ENCODE data around the gene PLEKHG5. TPM values are rescaled to one million over a fixed set of nuclear protein-coding genes. Genes with fewer than 3 reads are reported as not detected.
"Not testable (repeated sequence)": the region's sequence is repeated elsewhere in the genome, so short reads cannot be mapped to it uniquely, and the experiment has no call there.

Gene PLEKHG5
- total RNA-seq, 1 donor from 2014 or later: 1.9 TPM

GRCh38 chr1:6465461-6466005 is 25.9 kb downstream of the PLEKHG5 start:
- Mint-ChIP-seq H3K27ac (peak overlapping the region; percentile 85), H3K4me1 (peaks cover 33% of the 10 kb centered on the region), H3K9me3 (no peaks in the 10 kb centered on the region), H3K36me3 (ENCODE audit: low read depth) (peaks cover 36% of the 10 kb centered on the region), H3K4me3 (peak overlapping the region; percentile 98), H3K27me3 (no peaks in the 10 kb centered on the region)
- peak; percentile 83 for DNase-seq
- intact Hi-C loops (cut with micrococcal nuclease): no loop called here

DNA sequence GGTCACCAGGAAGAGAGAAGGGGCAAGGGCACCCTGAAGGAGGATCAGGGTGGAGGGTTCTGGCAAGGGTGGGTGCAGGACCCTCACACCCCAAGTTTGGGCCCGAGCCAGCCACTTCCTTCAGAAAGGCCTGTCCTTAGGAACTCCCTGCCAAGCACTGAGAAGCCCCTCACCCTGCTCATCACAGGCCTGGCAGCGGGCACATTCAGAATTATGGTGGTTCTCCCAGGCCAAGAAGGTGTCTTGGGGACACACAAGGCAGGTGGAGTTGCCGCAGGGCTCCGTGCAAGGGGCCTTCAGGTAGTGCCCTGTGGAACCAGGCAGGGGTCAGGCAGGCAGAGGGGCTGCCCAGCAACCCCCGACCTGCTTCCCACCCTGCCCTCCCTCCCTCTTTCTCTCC is 26.6 kb downstream of the PLEKHG5 start:
- Mint-ChIP-seq H3K4me3 (peak overlapping the region; percentile 98), H3K27me3 (no peaks in the 10 kb centered on the region), H3K9me3 (no peaks in the 10 kb centered on the region), H3K4me1 (peaks cover 37% of the 10 kb centered on the region), H3K27ac (peak overlapping the region; percentile 85), H3K36me3 (ENCODE audit: low read depth) (peaks cover 40% of the 10 kb centered on the region)
- intact Hi-C loops (cut with micrococcal nuclease): loop anchor here (5.0 kb wide), 1 partner anchor 43 kb away; the partner anchor contains the start of gene ESPN
- DNase-seq: no peak

- H3K27me3 Mint-ChIP-seq: no peaks in the 10 kb centered on the region
- H3K36me3 Mint-ChIP-seq (ENCODE audit: low read depth): peaks cover 40% of the 10 kb centered on the region
- H3K9me3 Mint-ChIP-seq: no peaks in the 10 kb centered on the region
- H3K4me3 Mint-ChIP-seq: peak overlapping the region; percentile 98
- peaks cover 41% of the 10 kb centered on the region for H3K4me1 Mint-ChIP-seq
- peak; percentile 79 for DNase-seq
- H3K27ac Mint-ChIP-seq: peak overlapping the region; percentile 85
- intact Hi-C loops (cut with micrococcal nuclease): loop anchor here (5.0 kb wide), 1 partner anchor 42 kb away; the partner anchor contains the start of gene ESPN
Observed at GRCh38 chr1:6464514-6464836, 27.0 kb downstream of the PLEKHG5 start.

GRCh38 chr1:6463120-6463412 is 28.4 kb downstream of the PLEKHG5 start:
- H3K27ac Mint-ChIP-seq: peak overlapping the region; percentile 77
- no peaks in the 10 kb centered on the region for H3K9me3 Mint-ChIP-seq
- DNase-seq: no peak
- peaks cover 45% of the 10 kb centered on the region for H3K4me1 Mint-ChIP-seq
- H3K27me3 Mint-ChIP-seq: no peaks in the 10 kb centered on the region
- H3K36me3 Mint-ChIP-seq (ENCODE audit: low read depth): peaks cover 40% of the 10 kb centered on the region
- peak overlapping the region; percentile 36 for H3K4me3 Mint-ChIP-seq
- intact Hi-C loops (cut with micrococcal nuclease): loop anchor here (5.0 kb wide), 1 partner anchor 41 kb away; the partner anchor contains the start of gene ESPN

GRCh38 chr1:6462412-6463119 is 28.9 kb downstream of the PLEKHG5 start:
- Mint-ChIP-seq H3K27me3 (peaks cover under 1% of the 10 kb centered on the region), H3K9me3 (no peaks in the 10 kb centered on the region), H3K4me3 (peak overlapping the region; percentile 52), H3K36me3 (ENCODE audit: low read depth) (peaks cover 40% of the 10 kb centered on the region), H3K27ac (peak overlapping the region; percentile 89), H3K4me1 (peaks cover 45% of the 10 kb centered on the region)
- no peak for DNase-seq
- intact Hi-C loops (cut with micrococcal nuclease): loop anchor here (5.0 kb wide), 1 partner anchor 40 kb away; the partner anchor contains the start of gene ESPN

DNA sequence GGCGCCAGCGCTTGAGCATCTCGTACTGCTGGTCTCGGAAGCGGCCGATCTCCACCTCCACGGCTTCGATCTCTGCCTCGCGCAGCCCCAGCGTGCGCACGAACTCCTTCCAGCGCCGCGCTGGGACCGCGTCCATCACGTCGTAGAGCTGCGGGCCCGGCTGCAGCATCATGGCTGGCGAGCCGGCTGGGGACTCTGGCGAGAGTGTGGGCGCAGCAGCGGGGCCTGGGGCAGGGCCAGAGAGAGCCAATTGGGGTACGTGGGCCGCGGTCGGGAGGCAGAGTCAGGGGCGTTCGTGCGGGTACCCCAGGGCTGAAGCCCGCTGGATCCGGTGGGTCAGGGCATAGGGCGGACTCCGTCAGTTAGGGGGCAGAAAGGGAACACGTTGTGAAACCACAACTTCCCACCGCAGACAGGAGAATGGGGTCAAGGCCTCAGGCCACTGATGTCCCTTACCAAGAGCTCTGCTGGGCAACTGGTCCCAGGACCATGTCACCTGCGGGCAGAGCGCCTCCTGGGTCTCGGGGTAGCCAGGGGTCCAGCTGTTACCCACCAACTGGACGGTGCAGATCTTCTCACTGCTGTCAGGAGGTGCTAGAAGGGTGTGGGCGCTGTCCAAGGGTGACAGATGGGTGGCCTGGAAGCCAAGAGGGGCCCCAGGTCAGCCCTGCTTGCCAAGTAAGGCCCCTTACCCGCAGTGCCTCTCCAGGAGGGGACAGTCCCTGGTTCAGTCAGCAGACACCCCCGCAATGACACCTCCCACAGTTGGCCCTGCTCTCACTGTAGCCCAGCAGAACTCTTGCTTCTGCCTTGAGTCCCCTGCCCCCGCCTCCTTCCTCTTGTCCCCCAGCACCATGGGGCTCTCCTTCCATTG is 29.7 kb downstream of the PLEKHG5 start:
- peak overlapping the region; percentile 80 for H3K4me3 Mint-ChIP-seq
- no peak for DNase-seq
- peaks cover 40% of the 10 kb centered on the region for H3K36me3 Mint-ChIP-seq (ENCODE audit: low read depth)
- peaks cover 7% of the 10 kb centered on the region for H3K27me3 Mint-ChIP-seq
- no peaks in the 10 kb centered on the region for H3K9me3 Mint-ChIP-seq
- H3K4me1 Mint-ChIP-seq: peaks cover 51% of the 10 kb centered on the region
- intact Hi-C loops (cut with micrococcal nuclease): loop anchor here (2.0 to 5.0 kb wide), 2 partner anchors 39 to 141 kb away; partner anchors contain the start of genes ESPN and KLHL21
- H3K27ac Mint-ChIP-seq: peak overlapping the region; percentile 89

DNA sequence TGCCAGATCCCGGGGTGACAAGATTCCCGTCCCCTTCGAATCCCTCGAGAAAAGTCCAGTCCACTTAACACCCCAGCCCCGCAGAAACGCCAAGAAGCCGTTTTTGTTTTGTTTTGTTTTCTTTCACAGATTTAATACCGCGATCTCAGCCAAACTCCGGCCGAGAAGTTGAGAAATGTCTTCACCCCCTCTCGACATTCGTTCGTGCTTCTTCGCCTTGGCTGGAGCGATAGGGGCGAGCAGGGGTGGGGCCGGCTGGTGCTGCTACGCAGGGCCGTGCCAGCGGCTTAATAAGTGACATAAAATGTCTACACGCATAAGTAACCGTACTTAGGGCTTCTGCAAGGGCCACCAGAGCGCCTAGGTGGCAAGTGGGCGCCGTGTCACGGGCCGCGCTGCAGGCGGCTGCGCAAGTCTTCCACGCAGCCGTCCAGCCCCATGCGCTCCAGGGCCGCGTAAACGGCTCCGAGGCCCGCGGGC is 30.4 kb downstream of the PLEKHG5 start:
- peak overlapping the region; percentile 95 for H3K27ac Mint-ChIP-seq
- intact Hi-C loops (cut with micrococcal nuclease): loop anchor here (2.0 to 5.0 kb wide), 2 partner anchors 39 to 142 kb away; partner anchors contain the start of genes ESPN and KLHL21
- peaks cover 13% of the 10 kb centered on the region for H3K27me3 Mint-ChIP-seq
- no peaks in the 10 kb centered on the region for H3K9me3 Mint-ChIP-seq
- peaks cover 40% of the 10 kb centered on the region for H3K36me3 Mint-ChIP-seq (ENCODE audit: low read depth)
- H3K4me1 Mint-ChIP-seq: peaks cover 51% of the 10 kb centered on the region
- peak overlapping the region; percentile 80 for H3K4me3 Mint-ChIP-seq
- DNase-seq: no peak

DNA sequence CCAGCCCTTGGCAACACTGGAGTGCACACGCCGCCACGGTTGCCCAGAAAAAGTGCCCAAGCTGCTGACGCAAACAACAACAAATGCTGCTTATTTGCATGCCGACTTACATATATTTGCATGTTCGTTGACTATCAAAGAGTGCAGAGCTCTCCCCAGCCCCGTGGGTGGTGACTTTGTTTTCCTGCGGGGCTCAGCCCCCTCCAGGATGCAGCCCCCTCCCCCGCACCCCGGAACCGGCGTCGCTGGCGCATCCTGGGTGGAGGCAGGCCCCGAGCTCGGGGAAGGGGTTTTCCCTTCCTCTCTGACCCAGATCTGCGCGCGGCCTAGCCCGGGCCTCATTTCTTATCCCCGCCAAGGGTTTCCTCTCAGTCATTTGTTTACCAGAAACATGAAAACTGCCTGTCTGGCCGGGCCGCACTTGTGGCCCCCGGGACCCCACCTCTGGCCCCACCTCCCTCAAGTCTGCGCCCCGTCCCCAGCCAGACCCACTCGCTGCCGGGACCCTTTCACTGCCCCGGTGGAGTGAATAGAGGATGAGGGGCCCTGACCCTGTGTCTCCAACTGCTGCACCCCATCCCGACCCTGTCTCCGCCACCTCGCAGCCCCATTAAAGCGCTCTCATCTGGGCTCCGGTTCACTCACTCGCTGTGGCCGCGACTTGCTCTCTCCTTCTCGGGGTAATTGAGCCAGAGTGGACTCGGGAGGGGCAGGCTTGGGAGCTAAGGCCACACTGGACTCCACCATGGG is 31.0 kb downstream of the PLEKHG5 start:
- Mint-ChIP-seq H3K36me3 (ENCODE audit: low read depth) (peaks cover 40% of the 10 kb centered on the region), H3K4me3 (peak overlapping the region; percentile 80), H3K27me3 (peaks cover 16% of the 10 kb centered on the region), H3K27ac (peak overlapping the region; percentile 95), H3K4me1 (peaks cover 51% of the 10 kb centered on the region), H3K9me3 (no peaks in the 10 kb centered on the region)
- intact Hi-C loops (cut with micrococcal nuclease): loop anchor here (2.0 to 5.0 kb wide), 2 partner anchors 38 to 142 kb away; partner anchors contain the start of genes ESPN and KLHL21
- DNase-seq: peak; percentile 97

- H3K4me1 Mint-ChIP-seq: peaks cover 51% of the 10 kb centered on the region
- peaks cover 16% of the 10 kb centered on the region for H3K27me3 Mint-ChIP-seq
- peak overlapping the region; percentile 95 for H3K27ac Mint-ChIP-seq
- no peaks in the 10 kb centered on the region for H3K9me3 Mint-ChIP-seq
- H3K36me3 Mint-ChIP-seq (ENCODE audit: low read depth): peaks cover 38% of the 10 kb centered on the region
- peak; percentile 86 for DNase-seq
- H3K4me3 Mint-ChIP-seq: peak overlapping the region; percentile 80
- intact Hi-C loops (cut with micrococcal nuclease): loop anchor here (2.0 to 5.0 kb wide), 2 partner anchors 38 to 143 kb away; partner anchors contain the start of genes ESPN and KLHL21
Observed at GRCh38 chr1:6459850-6460265, 31.6 kb downstream of the PLEKHG5 start.

GRCh38 chr1:6456800-6457466 is 34.5 kb downstream of the PLEKHG5 start:
- H3K4me3 Mint-ChIP-seq: no peak overlapping the region

GRCh38 chr1:6455752-6456520 is 35.5 kb downstream of the PLEKHG5 start:
- DNase-seq; H3K9me3 Mint-ChIP-seq; intact Hi-C loops (cut with micrococcal nuclease); H3K27ac Mint-ChIP-seq; H3K36me3 Mint-ChIP-seq (ENCODE audit: low read depth): not testable (repeated sequence)
- Mint-ChIP-seq H3K27me3 (peaks cover 32% of the 10 kb centered on the region), H3K4me3 (peak overlapping the region; percentile 43), H3K4me1 (peaks cover 27% of the 10 kb centered on the region)

More at GRCh38 chr1:6456800-6457466, 34.5 kb downstream of the PLEKHG5 start:
- H3K36me3 Mint-ChIP-seq (ENCODE audit: low read depth): peaks cover 18% of the 10 kb centered on the region
- intact Hi-C loops (cut with micrococcal nuclease): no loop called here
- DNase-seq: no peak
- H3K27me3 Mint-ChIP-seq: peaks cover 29% of the 10 kb centered on the region
- H3K4me1 Mint-ChIP-seq: peaks cover 34% of the 10 kb centered on the region
- H3K27ac Mint-ChIP-seq: no peak overlapping the region
- H3K9me3 Mint-ChIP-seq: no peaks in the 10 kb centered on the region

Data from activated CD4-positive, alpha-beta T cell treated with anti-CD3 and anti-CD28 coated beads, Interleukin-2, amount 10 ng/mL, durations not matched to agents 24 days and 14 days (primary cell).